Upper lobe of left lung (tissue), 6 donors: ENCODE data around the gene CLDN11. TPM values are rescaled to one million over a fixed set of nuclear protein-coding genes. Genes with fewer than 3 reads are reported as not detected.

Experiments used
- ATAC-seq, 2 donors: fragments of 200-7000 bp; cut with Tn5 transposase; one replicate each; pipeline ENCODE4 v1.9.1; 2022; ENCODE audit warnings: mild to moderate bottlenecking in 2 of 2, moderate library complexity in 2 of 2; ENCODE audit not compliant: low FRiP score in 2 of 2
- DNase-seq, 2 donors: peaks; one replicate each; pipeline ENCODE4 v3.0.0-alpha.2; 2019 to 2020
- H3K27ac ChIP-seq, 4 donors: fragments of 200-600 bp; sonication (generic); one replicate each; pipeline ENCODE4 v1.5.1; 2016 to 2019
- H3K27me3 ChIP-seq, 4 donors: fragments of 200-600 bp; sonication (generic); one replicate each; pipeline ENCODE4 v1.5.1; 2017 to 2019
- H3K36me3 ChIP-seq, 4 donors: fragments of 200-600 bp; sonication (generic); one replicate each; pipeline ENCODE4 v1.5.1; 2016 to 2019
- H3K4me1 ChIP-seq, 4 donors: fragments of 200-600 bp; sonication (generic); one replicate each; pipeline ENCODE4 v1.5.1; 2018 to 2019
- H3K4me3 ChIP-seq, 4 donors: fragments of 200-600 bp; sonication (generic); one replicate each; pipeline ENCODE4 v1.5.1; 2017 to 2019; ENCODE audit warnings: mild to moderate bottlenecking in 2 of 4, moderate library complexity in 1 of 4
- H3K9me3 ChIP-seq, 4 donors: fragments of 200-600 bp; sonication (generic); one replicate each; pipeline ENCODE4 v1.5.1; 2018 to 2019
- EP300 ChIP-seq, 4 donors: sonication (generic); formaldehyde crosslinking; IDR thresholded peaks; one replicate each; pipeline ENCODE4 v1.5.1; 2017; ENCODE audit warnings: antibody characterized with exemption in 4 of 4, control low read depth in 2 of 4
- POLR2A ChIP-seq, 4 donors: fragments of 450-650 bp; IDR thresholded peaks; one replicate each; pipeline ENCODE4 v1.5.1; 2016 to 2017; ENCODE audit warnings: antibody characterized with exemption in 4 of 4, mild to moderate bottlenecking in 2 of 4
- POLR2AphosphoS5 ChIP-seq, 2 donors: sonication (generic); formaldehyde crosslinking; IDR thresholded peaks; one replicate each; pipeline ENCODE4 v1.5.1; 2017; ENCODE audit warnings: antibody characterized with exemption in 2 of 2
- WGBS, 2 donors: methylation state at CpG; one replicate each; pipeline ENCODE4 v1.1.5; 2017 to 2018; 5-methylcytosine and 5-hydroxymethylcytosine counted together
- total RNA-seq, 6 donors: library from RNA; depleted of rRNA in 4 of 6; stranded (reverse); fragments of >200 nt in 4 of 6; gene quantifications; one replicate each; pipeline versions ENCODE4 v1.1.0 to v1.2.1, GENCODE V29; 2016 to 2021
- TF ChIP-seq, protein P1 (sequence below), 6 experiments: fragments of 450-650 bp in 4 of 6; fragments of 200-600 bp in 2 of 6; sonication (generic) in 2 of 6; IDR thresholded peaks; one replicate each; pipeline ENCODE4 v1.5.1; 2016 to 2019; ENCODE audit warnings: antibody characterized with exemption in 6 of 6
- donor health status: DM: no; HTN: no; CAD: no; lungs with moderate emphysema.
- donor health status: DM: no; HTN: yes; CAD: no; lungs with severe emphysema.

CLDN11 gene
- total RNA-seq, 6 donors from 2014 or later: 2.1 to 17.1 (median 6.0) TPM

DNA sequence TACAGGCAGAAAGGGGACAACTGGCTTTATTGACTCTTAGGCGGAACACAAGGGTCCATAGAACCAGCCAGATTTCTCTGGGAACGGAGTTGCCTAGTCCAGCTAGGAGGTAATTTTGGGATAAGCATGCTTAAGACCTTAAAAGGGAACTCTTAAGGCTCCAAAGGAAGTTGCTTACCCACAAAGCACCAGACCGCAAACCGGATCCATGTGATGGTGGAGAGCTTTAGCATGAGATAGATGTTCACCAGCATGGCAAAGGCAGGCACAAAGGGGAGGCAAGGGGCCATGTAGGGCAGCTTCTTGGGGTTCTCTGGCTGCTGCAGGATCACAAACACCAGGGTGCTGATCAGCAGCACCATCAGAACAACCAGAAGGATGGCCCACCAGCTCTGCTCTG is 61.4 kb downstream of the CLDN11 start:
- WGBS, 2 donors: 95 to 98% methylated on average over 4 of the region's 4 CpGs
- ATAC-seq (no peak), DNase-seq (no peak)
- Histone ChIP-seq H3K27me3 (no peaks in the 10 kb centered on the region), H3K27ac (no peak overlapping the region), H3K36me3 (no peaks in the 10 kb centered on the region), H3K4me3 (no peak overlapping the region), H3K4me1 (no peaks in the 10 kb centered on the region), H3K9me3 (no peaks in the 10 kb centered on the region)
- TF ChIP-seq EP300 (IDR thresholded peaks at IDR 0.05): no peak
- TF ChIP-seq, protein P1, sequence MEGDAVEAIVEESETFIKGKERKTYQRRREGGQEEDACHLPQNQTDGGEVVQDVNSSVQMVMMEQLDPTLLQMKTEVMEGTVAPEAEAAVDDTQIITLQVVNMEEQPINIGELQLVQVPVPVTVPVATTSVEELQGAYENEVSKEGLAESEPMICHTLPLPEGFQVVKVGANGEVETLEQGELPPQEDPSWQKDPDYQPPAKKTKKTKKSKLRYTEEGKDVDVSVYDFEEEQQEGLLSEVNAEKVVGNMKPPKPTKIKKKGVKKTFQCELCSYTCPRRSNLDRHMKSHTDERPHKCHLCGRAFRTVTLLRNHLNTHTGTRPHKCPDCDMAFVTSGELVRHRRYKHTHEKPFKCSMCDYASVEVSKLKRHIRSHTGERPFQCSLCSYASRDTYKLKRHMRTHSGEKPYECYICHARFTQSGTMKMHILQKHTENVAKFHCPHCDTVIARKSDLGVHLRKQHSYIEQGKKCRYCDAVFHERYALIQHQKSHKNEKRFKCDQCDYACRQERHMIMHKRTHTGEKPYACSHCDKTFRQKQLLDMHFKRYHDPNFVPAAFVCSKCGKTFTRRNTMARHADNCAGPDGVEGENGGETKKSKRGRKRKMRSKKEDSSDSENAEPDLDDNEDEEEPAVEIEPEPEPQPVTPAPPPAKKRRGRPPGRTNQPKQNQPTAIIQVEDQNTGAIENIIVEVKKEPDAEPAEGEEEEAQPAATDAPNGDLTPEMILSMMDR (IDR thresholded peaks at IDR 0.05): no peak
- TF ChIP-seq POLR2AphosphoS5 (IDR thresholded peaks at IDR 0.05): no peak
- no peak for TF ChIP-seq POLR2A (IDR thresholded peaks at IDR 0.05)

DNA sequence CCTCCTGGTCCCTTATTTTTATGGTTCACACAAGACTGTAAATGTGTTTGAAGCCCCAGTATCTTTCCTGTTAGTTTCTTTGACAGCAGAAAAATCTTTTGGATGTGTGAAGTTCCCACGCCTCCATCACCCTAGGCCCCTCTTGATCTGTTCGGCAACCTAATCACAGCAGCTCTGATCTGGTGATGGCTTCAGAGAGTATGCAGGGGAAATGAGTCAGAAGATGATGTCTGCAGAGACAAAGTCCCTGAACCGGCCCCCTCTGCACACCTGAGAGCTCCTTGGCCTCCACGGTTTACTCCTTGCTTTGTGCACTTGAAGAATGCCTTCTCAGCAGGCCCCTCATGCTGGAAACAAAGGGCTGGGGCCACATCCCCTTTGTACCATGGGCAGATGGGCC is 63.5 kb downstream of the CLDN11 start:
- no peaks in the 10 kb centered on the region for H3K36me3 ChIP-seq
- 81 to 85% methylated on average over 4 of the region's 4 CpGs for WGBS, 2 donors
- no peak overlapping the region for H3K27ac ChIP-seq
- TF ChIP-seq EP300 (IDR thresholded peaks at IDR 0.05) (no peak), POLR2A (IDR thresholded peaks at IDR 0.05) (no peak), POLR2AphosphoS5 (IDR thresholded peaks at IDR 0.05) (no peak)
- TF ChIP-seq, protein P1 (IDR thresholded peaks at IDR 0.05): no peak
- ATAC-seq (no peak), DNase-seq (no peak)
- no peaks in the 10 kb centered on the region for H3K9me3 ChIP-seq
- H3K4me1 ChIP-seq: no peaks in the 10 kb centered on the region
- H3K4me3 ChIP-seq: no peak overlapping the region
- H3K27me3 ChIP-seq: no peaks in the 10 kb centered on the region

DNA sequence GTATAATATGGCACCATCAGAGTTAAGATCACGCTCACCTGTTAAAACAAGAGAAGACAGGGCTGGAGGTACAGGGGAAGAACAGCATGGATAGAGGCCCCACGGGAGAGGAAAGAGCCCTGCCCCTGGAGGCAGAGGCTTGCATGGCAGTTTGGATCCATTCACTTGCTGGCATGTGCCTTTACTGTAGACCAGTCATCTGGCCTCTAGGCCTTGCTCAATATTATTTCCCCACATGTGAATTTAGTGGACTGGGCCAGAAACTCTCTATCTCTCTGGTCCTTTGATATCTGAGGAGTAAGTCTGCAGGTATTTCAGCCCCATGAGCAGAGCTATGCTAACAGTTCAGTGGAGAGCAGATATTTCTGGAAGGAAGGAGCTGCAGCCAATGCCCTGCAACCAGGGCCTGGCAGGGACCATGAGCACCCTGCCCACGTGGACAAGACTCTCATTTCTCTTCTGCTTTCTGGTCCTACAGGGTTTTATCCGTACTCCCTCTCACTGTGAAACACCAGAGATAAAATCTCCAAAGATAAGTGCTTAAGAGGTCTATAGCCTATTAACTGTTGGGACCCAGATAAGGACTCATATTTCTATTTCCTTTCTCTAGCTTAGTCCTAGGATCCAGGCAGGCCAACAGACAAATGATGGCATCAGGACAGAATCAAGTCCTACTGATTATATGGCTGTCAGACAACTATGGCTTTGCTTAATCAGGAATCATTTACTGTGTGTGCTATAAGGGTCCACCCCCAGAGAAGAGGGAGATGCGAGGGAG is 65.0 kb downstream of the CLDN11 start:
- Histone ChIP-seq H3K4me3 (no peak overlapping the region), H3K27me3 (no peaks in the 10 kb centered on the region), H3K27ac (no peak overlapping the region), H3K36me3 (no peaks in the 10 kb centered on the region), H3K4me1 (no peaks in the 10 kb centered on the region), H3K9me3 (no peaks in the 10 kb centered on the region)
- TF ChIP-seq POLR2AphosphoS5 (IDR thresholded peaks at IDR 0.05): no peak
- TF ChIP-seq, protein P1 (IDR thresholded peaks at IDR 0.05): no peak
- no peak for TF ChIP-seq EP300 (IDR thresholded peaks at IDR 0.05)
- no peak for TF ChIP-seq POLR2A (IDR thresholded peaks at IDR 0.05)
- 67 to 73% methylated on average over 5 of the region's 5 CpGs for WGBS, 2 donors
- DNase-seq (no peak), ATAC-seq (no peak)

Other genes starting within 250 kb of the CLDN11 start
- 100 to 1,000 TPM in 2 of 6 donors, 10 to 100 TPM in 4; 50.7 to 182 (median 76.3) TPM for gene PHC3, start 237.1 kb upstream of the CLDN11 start, total RNA-seq
- gene PRKCI, start 196.4 kb upstream of the CLDN11 start, total RNA-seq: 10 to 100 TPM; 24.7 to 94.7 (median 37.0) TPM
- gene SKIL, start 61.2 kb upstream of the CLDN11 start, total RNA-seq: 10 to 100 TPM; 26.2 to 80.8 (median 69.3) TPM
- gene SLC7A14, start 167.2 kb downstream of the CLDN11 start, total RNA-seq: under 1 TPM in 1 of 6 donors, not detected in 5; 0.03 TPM